Activated T-helper 2 cell treated with anti-CD3 and anti-CD28 coated beads, Interferon-gamma antibody, Interleukin-2, Interleukin-4, amounts not matched to agents 10 μg/mL and 5 μg/mL and 100 μg/mL, durations not matched to agents 14 hours and 24 hours and 36 hours (primary cell): ENCODE data around the gene TPRKB. TPM values are rescaled to one million over a fixed set of nuclear protein-coding genes. Genes with fewer than 3 reads are reported as not detected.
A peak's percentile ranks its signal among the peaks of the same experiment; 100 is the strongest.
"Not testable (repeated sequence)": the region's sequence is repeated elsewhere in the genome, so short reads cannot be mapped to it uniquely, and the experiment has no call there.

ENCODE experiments used
- DNase-seq: peaks from one replicate; pipeline ENCODE4 v3.0.0; 2021; ENCODE audit warnings: low spot score
- H3K27ac Mint-ChIP-seq: one replicate; pipeline ENCODE4 v1.8.0; 2021; ENCODE audit warnings: mixed read lengths
- H3K27me3 Mint-ChIP-seq: one replicate; pipeline ENCODE4 v1.8.0; 2021; ENCODE audit warnings: low read depth, mixed read lengths
- H3K36me3 Mint-ChIP-seq: one replicate; pipeline ENCODE4 v1.8.0; 2021; ENCODE audit warnings: low read depth, mixed read lengths
- H3K4me1 Mint-ChIP-seq: one replicate; pipeline ENCODE4 v1.8.0; 2021; ENCODE audit warnings: low read depth, mixed read lengths
- H3K4me3 Mint-ChIP-seq: one replicate; pipeline ENCODE4 v1.8.0; 2021; ENCODE audit warnings: low read depth, mild to moderate bottlenecking, moderate library complexity, mixed read lengths
- H3K9me3 Mint-ChIP-seq: one replicate; pipeline ENCODE4 v1.8.0; 2021; ENCODE audit warnings: mixed read lengths
- intact Hi-C: fragments of 100-400 bp; cut with micrococcal nuclease; formaldehyde crosslinking; loops from one replicate; pipeline ENCODE4 v1.15.1; 2023
- total RNA-seq: library from RNA; stranded (reverse); gene quantifications from 2 replicates; pipeline ENCODE4 v1.2.3, GENCODE V29; 2022

The TPRKB gene
- total RNA-seq, result 31.9 and 36.0 TPM in 2 replicates

GRCh38 chr2:73736855-73737779 lies at the start of gene TPRKB:
TSS of gene TPRKB (minus strand) at chr2:73737345. CDS start at chr2:73734569, 2,776 bp downstream.
- Mint-ChIP-seq H3K4me3 (peak within 1 kb of the TSS; percentile 97), H3K27ac (peak within 1 kb of the TSS; percentile 87), H3K27me3 (no peaks in the 10 kb centered on the region), H3K4me1 (peaks cover 8% of the 10 kb centered on the region), H3K9me3 (peaks cover 5% of the 10 kb centered on the region), H3K36me3 (peaks cover 39% of the 10 kb centered on the region)
- intact Hi-C loops, result loop anchor here (1.0 to 2.0 kb wide), 5 partner anchors 43 to 718 kb away; partner anchors contain the start of genes BOLA3, CCT7, DUSP11 and INO80B
- DNase-seq, result peak; percentile 95

GRCh38 chr2:73783883-73784282 lies 46.7 kb upstream of the TPRKB start, which contains the start of gene C2orf78:
TSS of gene C2orf78 (plus strand) at chr2:73784183. CDS start at chr2:73784310, 127 bp downstream.
- H3K4me3 Mint-ChIP-seq, DNase-seq, H3K27ac Mint-ChIP-seq, H3K9me3 Mint-ChIP-seq, H3K4me1 Mint-ChIP-seq, H3K27me3 Mint-ChIP-seq, H3K36me3 Mint-ChIP-seq, intact Hi-C loops: not testable (repeated sequence)

- intact Hi-C loops, H3K4me3 Mint-ChIP-seq, H3K9me3 Mint-ChIP-seq, H3K27me3 Mint-ChIP-seq, H3K27ac Mint-ChIP-seq, H3K4me1 Mint-ChIP-seq, H3K36me3 Mint-ChIP-seq, DNase-seq: not testable (repeated sequence)
Observed at GRCh38 chr2:73783402-73783801, 46.3 kb upstream of the TPRKB start.

- peak overlapping the region; percentile 95 for H3K27ac Mint-ChIP-seq
Observed at GRCh38 chr2:73780237-73780582, 43.1 kb upstream of the TPRKB start.

GRCh38 chr2:73779467-73780236 lies 42.5 kb upstream of the TPRKB start, which contains the start of gene DUSP11:
TSS of gene DUSP11 (minus strand) at chr2:73780103. CDS start at chr2:73779974, 129 bp downstream.
- H3K4me3 Mint-ChIP-seq, result peak within 1 kb of the TSS; percentile 91
- peaks cover 3% of the 10 kb centered on the region for H3K27me3 Mint-ChIP-seq
- peaks cover 13% of the 10 kb centered on the region for H3K4me1 Mint-ChIP-seq
- H3K36me3 Mint-ChIP-seq, result peaks cover 29% of the 10 kb centered on the region
- peak within 1 kb of the TSS; percentile 95 for H3K27ac Mint-ChIP-seq
- H3K9me3 Mint-ChIP-seq, result no peaks in the 10 kb centered on the region
- intact Hi-C loops, result loop anchor here (1.0 kb wide), 1 partner anchor 42 kb away; the partner anchor contains the start of gene TPRKB
- peak; percentile 94 for DNase-seq

More at GRCh38 chr2:73780237-73780582, 43.1 kb upstream of the TPRKB start:
- DNase-seq, result no peak
- peaks cover 24% of the 10 kb centered on the region for H3K36me3 Mint-ChIP-seq
- H3K27me3 Mint-ChIP-seq, result peaks cover 3% of the 10 kb centered on the region
- peaks cover 13% of the 10 kb centered on the region for H3K4me1 Mint-ChIP-seq
- intact Hi-C loops, result loop anchor here (1.0 kb wide), 1 partner anchor 43 kb away; the partner anchor contains the start of gene TPRKB
- no peaks in the 10 kb centered on the region for H3K9me3 Mint-ChIP-seq
- peak overlapping the region; percentile 91 for H3K4me3 Mint-ChIP-seq

- Mint-ChIP-seq H3K4me1 (peaks cover 13% of the 10 kb centered on the region), H3K4me3 (peak overlapping the region; percentile 91), H3K27ac (peak overlapping the region; percentile 95), H3K36me3 (peaks cover 36% of the 10 kb centered on the region)
- DNase-seq, H3K9me3 Mint-ChIP-seq, H3K27me3 Mint-ChIP-seq, intact Hi-C loops: not testable (repeated sequence)
Observed at GRCh38 chr2:73778867-73779466, 41.8 kb upstream of the TPRKB start.

GRCh38 chr2:73776869-73777519 lies 39.8 kb upstream of the TPRKB start:
- DNase-seq, result no peak
- intact Hi-C loops, result no loop called here
- Mint-ChIP-seq H3K36me3 (peaks cover 54% of the 10 kb centered on the region), H3K9me3 (no peaks in the 10 kb centered on the region), H3K4me3 (no peak overlapping the region), H3K27ac (no peak overlapping the region), H3K27me3 (no peaks in the 10 kb centered on the region), H3K4me1 (peaks cover 16% of the 10 kb centered on the region)

GRCh38 chr2:73776381-73776780 lies 39.2 kb upstream of the TPRKB start:
- Mint-ChIP-seq H3K4me1 (peaks cover 17% of the 10 kb centered on the region), H3K9me3 (no peaks in the 10 kb centered on the region), H3K27me3 (no peaks in the 10 kb centered on the region), H3K27ac (no peak overlapping the region), H3K36me3 (peaks cover 56% of the 10 kb centered on the region), H3K4me3 (no peak overlapping the region)
- intact Hi-C loops, result no loop called here
- no peak for DNase-seq

- Mint-ChIP-seq H3K36me3 (peaks cover 81% of the 10 kb centered on the region), H3K27ac (no peak overlapping the region), H3K4me3 (no peak overlapping the region), H3K9me3 (no peaks in the 10 kb centered on the region), H3K4me1 (peaks cover 13% of the 10 kb centered on the region), H3K27me3 (no peaks in the 10 kb centered on the region)
- intact Hi-C loops, result no loop called here
- DNase-seq, result no peak
Observed at GRCh38 chr2:73772819-73773218, 35.7 kb upstream of the TPRKB start.

GRCh38 chr2:73770725-73771124 lies 33.6 kb upstream of the TPRKB start:
- no peak for DNase-seq
- peaks cover 79% of the 10 kb centered on the region for H3K36me3 Mint-ChIP-seq
- H3K4me1 Mint-ChIP-seq, result peaks cover 7% of the 10 kb centered on the region
- no peak overlapping the region for H3K4me3 Mint-ChIP-seq
- no peaks in the 10 kb centered on the region for H3K27me3 Mint-ChIP-seq
- intact Hi-C loops, result no loop called here
- no peaks in the 10 kb centered on the region for H3K9me3 Mint-ChIP-seq
- H3K27ac Mint-ChIP-seq, result no peak overlapping the region

GRCh38 chr2:73766994-73767393 lies 29.8 kb upstream of the TPRKB start:
- H3K27me3 Mint-ChIP-seq, result no peaks in the 10 kb centered on the region
- no peak for DNase-seq
- intact Hi-C loops, result no loop called here
- H3K27ac Mint-ChIP-seq, result no peak overlapping the region
- no peak overlapping the region for H3K4me3 Mint-ChIP-seq
- H3K4me1 Mint-ChIP-seq, result peaks cover 4% of the 10 kb centered on the region
- peaks cover 78% of the 10 kb centered on the region for H3K36me3 Mint-ChIP-seq
- H3K9me3 Mint-ChIP-seq, result no peaks in the 10 kb centered on the region

GRCh38 chr2:73766349-73766748 lies 29.2 kb upstream of the TPRKB start:
- no peaks in the 10 kb centered on the region for H3K9me3 Mint-ChIP-seq
- no peak overlapping the region for H3K27ac Mint-ChIP-seq
- intact Hi-C loops, result no loop called here
- no peak for DNase-seq
- H3K36me3 Mint-ChIP-seq, result peaks cover 82% of the 10 kb centered on the region
- no peaks in the 10 kb centered on the region for H3K27me3 Mint-ChIP-seq
- H3K4me3 Mint-ChIP-seq, result no peak overlapping the region
- peaks cover 4% of the 10 kb centered on the region for H3K4me1 Mint-ChIP-seq
